Tibial artery (tissue), 4 donors: ENCODE measurements around the gene IFT74.
A peak's percentile ranks its signal among the peaks of the same experiment; 100 is the strongest.

Source experiments
- DNase-seq, 2 donors: peaks; one replicate each; pipeline ENCODE4 v3.0.0-alpha.2; 2019
- H3K27ac ChIP-seq, 2 donors: fragments of 200-600 bp; sonication (generic) in 1 of 2; 1 replicate in 1 of 2; 2 replicates in 1 of 2; pipeline ENCODE4 v1.5.1; 2018 to 2019; ENCODE audit warnings: mild to moderate bottlenecking in 1 of 2
- H3K27me3 ChIP-seq, 2 donors: fragments of 200-600 bp; sonication (generic) in 1 of 2; one replicate each; pipeline versions ENCODE4 v1.5.1 to v1.6.0; 2016 to 2019
- H3K36me3 ChIP-seq, 3 donors: fragments of 200-600 bp; sonication (generic) in 2 of 3; one replicate each; pipeline ENCODE4 v1.5.1; 2016 to 2019; ENCODE audit warnings: mild to moderate bottlenecking in 2 of 3
- H3K4me1 ChIP-seq, 4 donors: fragments of 200-600 bp; sonication (generic) in 2 of 4; 1 replicate in 3 of 4; 2 replicates in 1 of 4; pipeline ENCODE4 v1.5.1; 2016 to 2019
- H3K4me3 ChIP-seq, 2 donors: fragments of 200-600 bp; sonication (generic) in 1 of 2; 1 replicate in 1 of 2; 2 replicates in 1 of 2; pipeline ENCODE4 v1.5.1; 2018 to 2019; ENCODE audit warnings: mild to moderate bottlenecking in 2 of 2
- H3K9me3 ChIP-seq, 3 donors: fragments of 200-600 bp; sonication (generic) in 1 of 3; one replicate each; pipeline ENCODE4 v1.5.1; 2016 to 2019
- intact Hi-C: fragments of 100-400 bp; cut with DNase I; formaldehyde crosslinking; loops from one replicate; pipeline ENCODE4 v1.15.0; 2023; ENCODE audit warnings: low total_unique reads
- TF ChIP-seq, protein P1 (sequence below), 2 experiments: fragments of 200-600 bp in 1 of 2; fragments of 450-650 bp in 1 of 2; IDR thresholded peaks; one replicate each; pipeline ENCODE4 v1.5.1; 2017 to 2019; ENCODE audit warnings: antibody characterized with exemption in 2 of 2, mild to moderate bottlenecking in 1 of 2, moderate library complexity in 1 of 2

IFT74 gene

DNA sequence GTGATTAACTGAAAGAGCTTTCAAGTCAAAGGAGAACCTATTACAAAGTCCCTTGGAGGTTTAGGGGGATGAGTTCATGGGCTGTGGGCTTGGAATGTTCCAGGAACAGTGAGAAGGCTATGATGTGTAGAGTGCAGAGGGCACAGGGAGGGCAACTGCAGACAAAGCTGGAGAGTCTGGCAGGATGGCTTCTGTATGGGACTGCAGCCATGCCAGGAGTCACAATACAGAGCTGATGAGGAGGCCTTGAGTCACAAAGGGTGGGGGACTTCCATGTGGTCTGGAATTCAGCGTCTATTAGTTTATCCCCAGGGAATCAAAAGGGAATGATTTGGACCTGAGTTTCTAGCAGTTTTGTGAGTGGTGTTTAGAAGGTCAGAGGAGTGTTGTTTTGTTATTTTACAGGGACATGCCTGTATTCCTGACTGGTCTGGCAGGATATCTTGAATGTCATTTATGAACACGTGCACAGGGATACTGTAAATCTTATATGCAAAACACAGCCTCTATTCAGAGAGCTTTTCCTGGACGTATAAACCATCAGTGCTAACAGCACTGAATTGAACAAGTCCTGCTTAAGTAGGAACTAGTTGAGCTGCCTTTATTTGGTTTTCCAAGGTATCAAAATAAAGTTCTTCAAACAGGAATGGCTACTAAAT lies 138.6 kb downstream of the IFT74 start:
- DNase-seq: no peak
- H3K36me3 ChIP-seq: no peaks in the 10 kb centered on the region
- H3K4me3 ChIP-seq: no peak overlapping the region
- intact Hi-C loops: no loop called here
- no peaks in the 10 kb centered on the region for H3K27me3 ChIP-seq
- TF ChIP-seq, protein P1, sequence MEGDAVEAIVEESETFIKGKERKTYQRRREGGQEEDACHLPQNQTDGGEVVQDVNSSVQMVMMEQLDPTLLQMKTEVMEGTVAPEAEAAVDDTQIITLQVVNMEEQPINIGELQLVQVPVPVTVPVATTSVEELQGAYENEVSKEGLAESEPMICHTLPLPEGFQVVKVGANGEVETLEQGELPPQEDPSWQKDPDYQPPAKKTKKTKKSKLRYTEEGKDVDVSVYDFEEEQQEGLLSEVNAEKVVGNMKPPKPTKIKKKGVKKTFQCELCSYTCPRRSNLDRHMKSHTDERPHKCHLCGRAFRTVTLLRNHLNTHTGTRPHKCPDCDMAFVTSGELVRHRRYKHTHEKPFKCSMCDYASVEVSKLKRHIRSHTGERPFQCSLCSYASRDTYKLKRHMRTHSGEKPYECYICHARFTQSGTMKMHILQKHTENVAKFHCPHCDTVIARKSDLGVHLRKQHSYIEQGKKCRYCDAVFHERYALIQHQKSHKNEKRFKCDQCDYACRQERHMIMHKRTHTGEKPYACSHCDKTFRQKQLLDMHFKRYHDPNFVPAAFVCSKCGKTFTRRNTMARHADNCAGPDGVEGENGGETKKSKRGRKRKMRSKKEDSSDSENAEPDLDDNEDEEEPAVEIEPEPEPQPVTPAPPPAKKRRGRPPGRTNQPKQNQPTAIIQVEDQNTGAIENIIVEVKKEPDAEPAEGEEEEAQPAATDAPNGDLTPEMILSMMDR (IDR thresholded peaks at IDR 0.05): no peak
- H3K27ac ChIP-seq: no peak overlapping the region
- no peaks in the 10 kb centered on the region for H3K9me3 ChIP-seq
- peaks cover 0 to 9% (median 0%) of the 10 kb centered on the region in 4 donors for H3K4me1 ChIP-seq

DNA sequence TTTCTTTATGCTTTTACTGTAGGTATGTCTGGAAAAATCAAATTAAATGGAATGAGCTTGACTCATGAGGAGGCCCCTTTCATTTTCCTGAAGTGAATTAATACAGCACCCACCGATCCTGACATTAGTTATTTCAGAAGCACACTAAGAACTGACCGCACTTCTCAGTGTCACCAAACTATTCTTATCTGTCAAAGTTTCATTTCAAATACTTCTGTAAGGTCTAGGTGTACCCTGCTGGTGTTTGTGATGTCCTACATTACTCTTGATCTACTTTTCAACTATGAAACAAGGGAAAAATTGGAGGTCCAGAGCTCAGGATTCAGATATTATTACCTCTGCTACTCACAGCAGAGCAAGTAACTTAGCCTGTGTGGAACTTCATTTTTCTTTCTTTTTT lies 151.0 kb downstream of the IFT74 start:
- Histone ChIP-seq H3K9me3 (no peaks in the 10 kb centered on the region), H3K4me3 (no peak overlapping the region), H3K27me3 (no peaks in the 10 kb centered on the region), H3K4me1 (peaks cover 0 to 6% (median 2%) of the 10 kb centered on the region in 4 donors), H3K36me3 (no peaks in the 10 kb centered on the region), H3K27ac (no peak overlapping the region)
- DNase-seq: no peak
- intact Hi-C loops: no loop called here
- TF ChIP-seq, protein P1 (IDR thresholded peaks at IDR 0.05): no peak

DNA sequence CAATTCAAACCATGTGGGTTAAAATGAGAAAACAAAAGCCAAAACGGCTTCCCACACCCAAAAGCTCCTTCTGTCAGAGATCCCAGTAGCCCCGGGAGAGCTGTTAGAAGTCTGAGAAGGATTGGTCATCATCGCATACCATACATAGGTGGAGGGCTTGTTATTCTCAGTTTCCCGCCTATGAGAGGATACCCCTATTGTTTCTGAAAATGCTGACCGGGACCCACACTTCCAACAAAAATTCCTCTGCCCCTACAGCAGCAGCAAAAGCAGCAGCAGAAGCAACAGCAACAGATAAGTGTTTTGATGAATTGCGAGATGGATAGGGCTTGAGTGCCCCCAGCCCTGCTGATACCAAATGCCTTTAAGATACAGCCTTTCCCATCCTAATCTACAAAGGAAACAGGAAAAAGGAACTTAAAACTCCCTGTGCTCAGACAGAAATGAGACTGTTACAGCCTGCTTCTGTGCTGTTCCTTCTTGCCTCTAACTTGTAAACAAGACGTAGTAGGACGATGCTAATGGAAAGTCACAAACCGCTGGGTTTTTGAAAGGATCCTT lies 152.8 kb downstream of the IFT74 start, which contains the start of gene TEK:
Gene TEK, plus strand, starts transcription at position 245 of the 561 bp plus-strand sequence. CDS start 366 bp downstream, outside the sequence.
- no peaks in the 10 kb centered on the region for H3K36me3 ChIP-seq
- H3K27me3 ChIP-seq: no peaks in the 10 kb centered on the region
- DNase-seq: no peak
- intact Hi-C loops: no loop called here
- no peaks in the 10 kb centered on the region for H3K9me3 ChIP-seq
- H3K4me1 ChIP-seq: peaks cover 0 to 6% (median 2%) of the 10 kb centered on the region in 4 donors
- H3K4me3 ChIP-seq: peak within 1 kb of the TSS; percentile 28 to 34
- TF ChIP-seq, protein P1 (IDR thresholded peaks at IDR 0.05): no peak
- H3K27ac ChIP-seq: no peak within 1 kb of the TSS

DNA sequence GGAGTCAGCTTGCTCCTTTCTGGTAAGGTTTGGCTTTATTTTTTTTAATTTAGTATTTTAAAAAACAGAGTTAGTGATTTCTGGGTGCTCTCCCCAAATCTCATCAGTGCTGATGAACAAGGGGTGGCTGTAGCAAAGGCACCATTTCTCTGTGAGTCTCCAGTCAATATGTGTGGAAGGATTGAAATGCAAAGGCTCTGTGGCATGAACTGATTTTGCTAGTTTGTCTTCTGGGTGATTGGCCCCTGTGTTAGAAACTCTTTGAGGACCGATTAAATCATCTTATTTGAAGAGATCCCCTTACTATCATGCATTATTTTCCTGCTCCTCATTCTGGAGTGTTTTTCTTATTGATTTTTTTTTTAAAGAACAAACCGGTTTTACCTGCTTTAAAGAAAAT lies 153.4 kb downstream of the IFT74 start:
- H3K4me1 ChIP-seq: peaks cover 0 to 6% (median 2%) of the 10 kb centered on the region in 4 donors
- H3K9me3 ChIP-seq: no peaks in the 10 kb centered on the region
- TF ChIP-seq, protein P1 (IDR thresholded peaks at IDR 0.05): no peak
- DNase-seq: no peak
- no peak overlapping the region for H3K27ac ChIP-seq
- no peaks in the 10 kb centered on the region for H3K27me3 ChIP-seq
- intact Hi-C loops: no loop called here
- H3K4me3 ChIP-seq: peak overlapping the region; percentile 28 to 34
- H3K36me3 ChIP-seq: no peaks in the 10 kb centered on the region

DNA sequence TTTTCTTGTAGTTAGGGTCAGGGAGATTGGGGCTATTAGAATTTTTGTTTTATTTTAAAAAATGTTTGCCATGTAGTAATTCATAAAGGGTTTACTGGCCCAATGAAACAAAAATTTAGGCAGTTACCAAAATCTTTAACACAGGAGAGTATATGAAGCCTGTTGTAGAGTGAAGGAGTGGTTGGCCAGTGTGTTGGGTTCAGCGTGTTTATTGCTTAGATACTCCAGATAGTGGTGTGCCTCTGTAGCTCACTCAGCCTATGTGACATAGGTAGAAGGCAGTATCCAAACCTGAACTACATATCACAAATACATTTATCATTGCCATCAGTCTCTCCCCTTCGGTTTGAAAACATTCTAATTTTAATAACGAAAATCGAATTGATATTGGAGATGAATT lies 154.0 kb downstream of the IFT74 start:
- no peak for DNase-seq
- H3K9me3 ChIP-seq: no peaks in the 10 kb centered on the region
- H3K4me3 ChIP-seq: peak overlapping the region; percentile 1 to 28
- no peak overlapping the region for H3K27ac ChIP-seq
- TF ChIP-seq, protein P1 (IDR thresholded peaks at IDR 0.05): no peak
- H3K27me3 ChIP-seq: no peaks in the 10 kb centered on the region
- H3K36me3 ChIP-seq: no peaks in the 10 kb centered on the region
- H3K4me1 ChIP-seq: peaks cover 0 to 6% (median 2%) of the 10 kb centered on the region in 4 donors
- intact Hi-C loops: no loop called here
